Measurements from ENCODE around the gene POTEE. TPM values are rescaled to one million over a fixed set of nuclear protein-coding genes. Genes with fewer than 3 reads are reported as not detected.
"Not testable (repeated sequence)": the region's sequence is repeated elsewhere in the genome, so short reads cannot be mapped to it uniquely, and the experiment has no call there.

POTEE gene
- under 1 TPM in 3 of 10 donors, not detected in 7; 0.05 to 0.19 (median 0.07) TPM for polyA plus RNA-seq (ENCODE audit: insufficient read length in 10 of 10)
- long read RNA-seq, donor 1: 0 reads
- long read RNA-seq, donor 2: 0 reads
- long read RNA-seq, donor 3: 0 reads
- long read RNA-seq, donor 4: 0 reads
- long read RNA-seq, donor 5: 0 reads
- long read RNA-seq, donor 6: 0 reads
- long read RNA-seq, donor 7: 0 reads
- long read RNA-seq, donor 8: 0 reads
- long read RNA-seq, donor 9: 0 reads

DNA sequence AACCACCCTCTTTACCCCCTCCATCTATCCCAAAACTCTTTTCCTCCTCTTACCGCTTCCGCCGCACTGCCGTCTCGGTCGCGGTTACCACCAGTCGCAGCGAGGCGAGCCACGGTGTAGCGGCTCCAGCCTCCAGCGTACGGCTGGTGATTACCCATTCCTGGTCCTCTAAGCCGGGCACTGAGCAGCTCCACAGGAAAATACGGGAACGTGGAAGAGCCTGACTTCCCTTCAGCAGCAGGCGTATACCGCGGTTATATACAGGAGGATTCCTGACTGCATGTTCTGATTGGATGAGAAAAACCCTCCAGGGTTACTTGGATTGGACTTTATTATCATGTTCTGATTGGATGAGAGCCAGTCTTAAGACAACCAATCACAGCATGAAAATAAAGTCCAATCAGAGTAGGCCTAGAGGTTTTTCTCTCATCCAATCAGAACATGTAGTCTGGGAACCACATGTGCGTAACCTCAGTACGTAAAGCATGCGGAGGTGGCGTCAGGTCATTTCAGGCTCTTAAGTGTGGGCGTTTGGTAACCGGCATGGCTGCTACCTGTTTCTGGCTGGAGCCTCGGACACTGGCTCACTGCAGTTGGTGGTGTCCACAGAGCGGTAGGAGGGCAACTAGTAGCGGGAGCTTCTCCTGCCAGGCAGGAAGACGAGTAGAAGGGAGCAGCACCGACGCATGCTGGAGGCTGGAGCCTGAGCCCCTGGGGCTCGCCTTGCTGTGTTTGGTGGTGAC is at the start of gene POTEE:
POTEE (plus strand) TSS at position 507 of the 743 bp plus-strand sequence. CDS start 8,867 bp downstream, outside the sequence.
- not testable (repeated sequence) for DNase-seq

GRCh38 chr2:131165562-131165961 is 43.8 kb upstream of the POTEE start:
- DNase-seq: not testable (repeated sequence)

DNA sequence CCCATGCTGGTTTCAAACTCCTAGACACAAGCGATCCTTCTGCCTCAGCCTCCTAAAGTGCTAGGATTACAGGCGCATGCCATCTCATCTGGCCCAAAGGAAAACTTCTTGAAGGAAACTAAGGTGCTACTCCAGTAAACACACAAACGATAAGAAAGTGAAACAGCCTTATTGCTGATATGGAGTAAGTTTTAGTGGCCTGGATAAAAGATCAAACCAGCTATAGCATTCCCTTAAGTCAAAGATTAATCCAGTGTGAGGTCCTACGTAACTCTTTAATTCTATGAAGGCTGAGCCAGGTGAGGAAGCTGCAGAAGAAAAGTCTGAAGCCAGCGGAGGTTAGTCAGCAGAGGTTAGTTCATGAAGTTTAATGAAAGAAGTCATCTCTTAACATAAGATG is 40.8 kb upstream of the POTEE start:
- DNase-seq: no peak

- not testable (repeated sequence) for DNase-seq
These were observed 31.3 kb upstream of the POTEE start for GRCh38 chr2:131178050-131178449.

GRCh38 chr2:131178721-131179418 is 30.5 kb upstream of the POTEE start:
- DNase-seq: peak; percentile 16 to 52 (median 31)

- DNase-seq: not testable (repeated sequence)
These were observed 27.9 kb upstream of the POTEE start for GRCh38 chr2:131181451-131181850.

DNA sequence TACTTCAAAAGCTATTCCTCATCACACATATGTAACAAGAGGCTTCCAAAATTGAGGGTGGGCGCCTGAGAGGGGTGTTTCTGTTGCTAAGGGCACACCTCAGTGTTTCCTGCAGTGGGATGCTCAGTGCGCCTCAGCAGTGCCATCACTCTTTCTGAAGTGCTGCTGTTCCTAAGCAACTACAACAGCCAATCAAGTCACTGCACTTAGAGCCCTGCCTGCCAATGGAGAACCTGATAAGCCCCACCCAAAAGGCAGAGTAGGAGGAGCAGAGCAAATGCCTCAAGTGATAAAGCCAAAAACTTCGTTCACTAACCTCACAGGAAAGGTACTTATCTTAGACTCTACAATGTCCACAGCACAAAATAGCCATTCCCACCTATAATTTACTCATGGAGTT is 15.9 kb upstream of the POTEE start:
- not testable (repeated sequence) for DNase-seq

- DNase-seq: not testable (repeated sequence)
These were observed 13.2 kb upstream of the POTEE start for GRCh38 chr2:131196186-131196585.

DNA sequence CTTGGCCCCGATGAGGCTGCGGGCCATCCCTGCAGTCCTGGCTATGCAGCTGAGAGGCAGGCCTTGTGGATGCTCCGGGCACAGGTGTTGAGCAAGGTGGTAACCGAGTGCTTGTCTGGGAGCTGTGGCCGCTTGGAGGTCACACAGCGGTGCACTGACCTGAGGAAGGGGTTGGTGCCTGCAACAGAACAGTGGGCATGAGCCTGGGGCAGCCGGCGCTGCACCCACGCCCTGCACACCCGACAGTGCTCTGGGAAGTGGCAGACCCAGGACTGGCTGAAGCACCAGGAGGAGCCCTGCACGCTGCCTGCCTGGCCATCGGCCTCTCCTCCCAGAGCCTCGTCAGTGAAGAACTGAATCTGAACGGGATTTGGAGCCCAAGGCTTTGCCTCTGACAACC is 8.2 kb upstream of the POTEE start:
- no peak for DNase-seq

DNA sequence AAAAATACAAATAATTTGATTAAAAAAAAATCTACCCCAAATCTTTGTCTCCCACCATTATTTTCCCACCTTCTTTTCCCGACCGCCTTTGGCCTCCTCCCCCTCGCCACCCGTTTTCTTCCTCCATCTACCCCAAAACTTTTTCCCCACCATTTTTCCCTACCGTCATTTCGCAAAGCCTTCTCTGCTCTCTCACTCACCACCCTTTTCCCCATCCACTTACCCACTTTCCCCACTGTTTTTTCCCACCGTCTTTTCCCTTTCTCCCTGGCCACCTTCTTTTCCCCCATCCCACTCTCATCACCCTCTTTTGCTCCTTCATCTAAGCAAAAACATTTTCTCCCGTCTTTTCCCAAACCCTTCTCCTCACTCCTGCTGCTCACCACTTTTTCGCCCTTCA is 1.5 kb upstream of the POTEE start:
- DNase-seq: not testable (repeated sequence)

DNA sequence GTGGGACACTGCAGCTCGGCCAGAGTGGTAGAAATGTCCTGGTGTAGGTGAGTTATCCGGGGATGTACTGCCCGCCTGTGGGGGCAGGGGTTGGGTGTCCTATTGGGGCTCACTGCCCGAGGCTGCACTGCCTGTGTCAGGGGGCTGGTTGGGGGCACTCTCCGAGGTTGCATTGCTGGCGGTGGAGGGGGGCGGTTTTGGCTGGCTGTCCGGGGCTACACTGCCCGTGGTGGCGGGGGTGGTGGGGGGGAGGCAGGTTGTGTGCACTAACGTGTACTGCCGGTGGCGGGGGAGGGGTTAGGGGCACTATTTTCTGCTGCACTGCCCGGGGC is 403 bp downstream of the POTEE start:
- not testable (repeated sequence) for DNase-seq

GRCh38 chr2:131210434-131211211 is 1.3 kb downstream of the POTEE start:
- DNase-seq: not testable (repeated sequence)

DNA sequence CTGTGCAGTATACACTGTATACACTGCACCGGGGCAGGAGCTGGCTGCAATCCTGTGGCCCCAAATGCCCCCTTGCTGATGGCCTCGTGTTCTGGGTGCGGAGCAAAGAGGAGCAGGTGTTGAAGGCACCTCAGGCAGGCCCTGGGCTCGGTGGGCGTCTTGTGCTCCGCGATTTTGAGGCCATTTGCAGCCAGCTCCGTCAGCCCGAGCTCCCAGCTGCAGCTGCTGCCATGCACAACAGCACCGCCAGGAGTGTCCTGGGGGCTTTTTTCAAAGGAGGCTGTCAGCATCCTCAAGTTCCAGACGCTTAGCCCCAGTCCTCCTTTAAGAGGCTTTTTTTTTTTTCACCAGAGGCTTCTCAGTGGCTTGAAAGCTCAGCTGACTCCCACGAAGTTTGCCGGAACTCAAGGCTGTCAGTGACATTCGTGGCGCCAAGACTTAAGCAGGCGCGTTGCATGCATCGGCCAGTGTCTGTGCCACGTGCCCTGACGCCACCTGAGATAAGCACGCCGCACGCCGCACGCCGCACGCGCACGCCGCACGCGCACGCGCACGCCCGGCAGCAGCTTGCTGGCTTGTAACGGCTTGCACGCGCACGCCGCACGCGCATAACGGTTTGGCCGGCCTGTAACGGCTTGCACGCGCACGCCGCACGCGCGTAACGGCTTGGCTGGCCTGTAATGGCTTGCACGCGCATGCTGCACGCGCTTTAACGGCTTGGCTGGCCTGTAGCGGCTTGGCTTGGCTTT is 8.1 kb downstream of the POTEE start:
- DNase-seq: not testable (repeated sequence)

DNA sequence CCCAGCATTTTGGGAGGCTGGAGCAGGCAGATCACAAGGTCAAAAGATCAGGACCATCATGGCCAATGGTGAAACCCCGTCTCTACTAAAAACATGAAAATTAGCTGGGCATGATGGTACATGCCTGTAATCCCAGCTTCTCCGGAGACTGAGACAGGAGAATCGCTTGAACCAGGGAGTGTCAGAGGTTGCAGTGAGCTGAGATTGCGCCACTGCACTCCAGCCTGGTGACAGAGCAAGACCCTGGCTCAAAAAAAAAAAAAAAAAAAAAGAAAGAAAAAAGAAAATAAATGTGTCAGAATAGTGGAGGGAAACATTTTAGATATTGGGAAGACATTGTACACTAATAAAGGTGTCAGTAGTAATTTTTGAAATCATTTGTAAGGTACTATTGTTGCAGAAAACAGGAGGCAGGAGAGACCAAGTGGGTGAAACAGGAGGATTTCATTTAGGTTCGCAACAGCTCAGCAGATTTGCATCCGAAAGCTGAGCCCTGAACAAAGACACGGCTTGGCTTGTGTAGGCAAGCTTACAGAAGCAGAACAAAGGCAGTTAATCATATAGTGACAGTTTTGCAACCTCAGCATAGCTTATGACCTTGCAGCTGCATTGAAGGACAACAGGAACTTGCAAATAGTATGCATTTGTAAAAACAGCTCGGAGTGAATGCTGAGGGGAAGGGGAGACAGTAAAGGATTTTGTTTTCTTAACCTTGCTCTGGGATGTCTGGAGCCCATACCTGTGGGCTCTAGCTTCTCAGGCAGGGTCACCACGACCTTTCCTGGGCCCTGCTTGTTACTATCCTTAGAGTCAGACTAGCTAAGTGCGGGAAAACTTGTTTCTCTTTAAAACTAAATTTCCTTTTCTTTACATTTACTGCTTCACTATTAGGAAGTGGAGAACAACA is 26.5 kb downstream of the POTEE start:
- peak in 2 of 3 donors; percentile 0 to 13 for DNase-seq

Other genes starting within 250 kb of the POTEE start
- gene FAM168B, start 116.1 kb upstream of the POTEE start, polyA plus RNA-seq (ENCODE audit: insufficient read length in 10 of 10): 10 to 100 TPM; 60.9 to 82.1 (median 69.6) TPM
- 10 to 100 TPM; 21.9 to 27.6 (median 25.4) TPM for gene PLEKHB2, start 104.2 kb upstream of the POTEE start, polyA plus RNA-seq (ENCODE audit: insufficient read length in 10 of 10)
- gene RAB6D, start 154.6 kb downstream of the POTEE start, polyA plus RNA-seq (ENCODE audit: insufficient read length in 10 of 10): 1 to 10 TPM; 1.1 to 2.3 (median 1.5) TPM

All from muscle of back (tissue), 13 donors.